HepG2 (cell line): ENCODE measurements around the gene RIPOR3. TPM values are rescaled to one million over a fixed set of nuclear protein-coding genes. Genes with fewer than 3 reads are reported as not detected.

Source experiments
- ATAC-seq: fragments of 200-7000 bp; cut with Tn5 transposase; 3 replicates; pipeline ENCODE4 v1.9.1; 2020; ENCODE audit warnings: mild to moderate bottlenecking, moderate library complexity
- BruUV-seq: library from RNA; stranded (reverse); fragments of 400-500 nt; replicated peaks from 2 replicates; lab custom pipeline; 2021; lab: Mats Ljungman, UMichigan
- CTCF ChIA-PET: fragments of 300-600 bp; formaldehyde crosslinking; extraction: SDS; loops from one replicate; lab custom pipeline; 2021; ENCODE audit warnings: low total read pairs, inconsistent platforms, low intra/inter-chr PET ratio; lab: Yijun Ruan, JAX
- POLR2A ChIA-PET: fragments of 350-600 bp; sonication (Branson Sonifier 250); formaldehyde crosslinking; loops from one replicate; lab custom pipeline; 2020; ENCODE audit warnings: antibody characterized with exemption, inconsistent platforms; lab: Yijun Ruan, JAX
- DNase-seq: peaks from one replicate; pipeline ENCODE4 v3.0.0-alpha.2; 2015; ENCODE audit warnings: low spot score
- FAIRE-seq: peaks from 3 replicates; lab custom pipeline; 2011; peaks lifted over from hg19 to GRCh38; lab: Jason Lieb, UNC
- H2AFZ ChIP-seq: one replicate; pipeline ENCODE4 v1.6.1; 2011; ENCODE audit warnings: low read length, inconsistent platforms
- H3K27ac ChIP-seq: fragments of 300-600 bp; 3 replicates; pipeline ENCODE4 v1.8.0; 2011; ENCODE audit warnings: mixed run types, mild to moderate bottlenecking, mixed read lengths, low read length, inconsistent platforms; ENCODE audit not compliant: insufficient read depth; ENCODE audit errors: extremely low read length
- H3K27me3 ChIP-seq, 2 experiments: fragments of 200-600 bp in 1 of 2; 2 replicates in 1 of 2; 3 replicates in 1 of 2; pipeline versions ENCODE4 v1.6.0 to v1.8.0; 2011; ENCODE audit warnings: low read length in 2 of 2, mild to moderate bottlenecking in 2 of 2, moderate library complexity in 2 of 2, inconsistent platforms in 1 of 2; ENCODE audit not compliant: insufficient read depth in 2 of 2, control insufficient read depth in 1 of 2
- H3K36me3 ChIP-seq, 2 experiments: fragments of 200-600 bp in 1 of 2; replicated peaks in 1 of 2; 2 replicates in 1 of 2; 3 replicates in 1 of 2; pipeline versions ENCODE4 v1.5.1 to v1.8.0; 2011; ENCODE audit warnings: low read length in 2 of 2, inconsistent platforms in 1 of 2; ENCODE audit not compliant: insufficient read depth in 2 of 2, control insufficient read depth in 1 of 2
- H3K4me1 ChIP-seq: 2 replicates; pipeline ENCODE4 v1.5.1; 2012; ENCODE audit warnings: low read length, inconsistent platforms; ENCODE audit not compliant: insufficient read depth
- H3K4me2 ChIP-seq: 2 replicates; pipeline ENCODE4 v1.6.0; 2011; ENCODE audit warnings: low read depth, low read length, inconsistent platforms
- H3K4me3 ChIP-seq, 3 experiments: fragments of 200-600 bp in 1 of 3; sonication (generic), shearing (Covaris generic) in 1 of 3; replicated peaks in 1 of 3; 2 replicates each; pipeline ENCODE4 v1.5.1; 2011 to 2016; ENCODE audit warnings: low read length in 3 of 3, inconsistent platforms in 2 of 3, low read depth in 2 of 3, mild to moderate bottlenecking in 2 of 3, control low read depth in 1 of 3, mixed read lengths in 1 of 3; ENCODE audit not compliant: insufficient read depth in 1 of 3
- H3K79me2 ChIP-seq: one replicate; pipeline ENCODE4 v1.6.1; 2011; ENCODE audit warnings: low read length, inconsistent platforms; ENCODE audit not compliant: insufficient read depth
- H3K9ac ChIP-seq: 2 replicates; pipeline ENCODE4 v1.6.0; 2011; ENCODE audit warnings: mild to moderate bottlenecking, low read depth, low read length, inconsistent platforms; ENCODE audit not compliant: insufficient read depth
- H3K9me3 ChIP-seq: 2 replicates; pipeline ENCODE4 v1.5.1; 2012; ENCODE audit warnings: mild to moderate bottlenecking, low read length
- H4K20me1 ChIP-seq: 2 replicates; pipeline ENCODE4 v1.6.0; 2011; ENCODE audit warnings: inconsistent platforms, mild to moderate bottlenecking, low read length, moderate library complexity; ENCODE audit not compliant: insufficient read depth
- ZNF331 ChIP-seq: sonication (generic); formaldehyde crosslinking; IDR thresholded peaks from 2 replicates; pipeline ENCODE4 v1.4.0; 2020; ENCODE audit warnings: missing genetic modification reagents
- ZNF761 ChIP-seq: sonication (generic); formaldehyde crosslinking; conservative IDR thresholded peaks from 2 replicates; pipeline ENCODE4 v1.4.0; 2020; ENCODE audit warnings: mild to moderate bottlenecking, missing genetic modification reagents
- ZNF782 ChIP-seq: sonication (generic); formaldehyde crosslinking; IDR thresholded peaks from 2 replicates; pipeline ENCODE4 v1.4.0; 2020; ENCODE audit warnings: missing genetic modification reagents, mild to moderate bottlenecking, borderline replicate concordance
- WGBS: methylation state at CpG from one replicate; pipeline ENCODE4 v1.1.6; 2017; ENCODE audit warnings: low lambda C conversion rate; 5-methylcytosine and 5-hydroxymethylcytosine counted together
- in situ Hi-C: cut with HindIII; loops from 2 replicates; pipeline ENCODE4 v1.10.0; 2017; ENCODE audit warnings: low pct_unique_long_range_greater_than_20kb; ENCODE audit not compliant: extremely low pct_ligation_motif_present
- intact Hi-C: fragments of 100-400 bp; cut with micrococcal nuclease; formaldehyde crosslinking; loops from one replicate; pipeline ENCODE4 v1.10.0; 2022; ENCODE audit not compliant: unreplicated experiment
- polyA plus RNA-seq, 8 experiments: library from polyadenylated mRNA; depleted of rRNA in 3 of 8; stranded (reverse) in 7 of 8; unstranded in 1 of 8; fragments of >200 nt; fragmentation: Illumina TruSeq in 4 of 8; extraction: Trizol in 4 of 8; gene quantifications; 2 replicates each; pipeline versions ENCODE4 v1.2.1 to v1.2.3, GENCODE V29; 2011 to 2016; ENCODE audit warnings: low read depth in 4 of 8, missing spikeins in 1 of 8, mixed read lengths in 1 of 8; ENCODE audit not compliant: insufficient read depth in 1 of 8
- total RNA-seq, 5 experiments: library from RNA; depleted of rRNA; stranded (reverse); fragments of >200 nt; fragmentation: Illumina TruSeq; extraction: Trizol; gene quantifications; 2 replicates each; pipeline ENCODE4 v1.2.3, GENCODE V29; 2016; ENCODE audit warnings: low read depth in 1 of 5
- TF ChIP-seq, protein P1 (sequence below): sonication (generic); formaldehyde crosslinking; IDR thresholded peaks from 2 replicates; pipeline ENCODE4 v1.4.0; 2020; ENCODE audit warnings: missing genetic modification reagents, borderline replicate concordance
- TF ChIP-seq, protein P2 (sequence below): sonication (generic); formaldehyde crosslinking; IDR thresholded peaks from 2 replicates; pipeline ENCODE4 v1.4.0; 2020; ENCODE audit warnings: missing genetic modification reagents, borderline replicate concordance
- TF ChIP-seq, protein P3 (sequence below): IDR thresholded peaks from 2 replicates; pipeline ENCODE4 v1.6.1; 2016; ENCODE audit warnings: control low read depth

Gene RIPOR3
- total and polyA plus RNA-seq, 2 of the 13 experiments (the other 11 are each of a cell fraction or from before 2014, with no cell fraction given) = 0.18 TPM; not detected in 1

DNA sequence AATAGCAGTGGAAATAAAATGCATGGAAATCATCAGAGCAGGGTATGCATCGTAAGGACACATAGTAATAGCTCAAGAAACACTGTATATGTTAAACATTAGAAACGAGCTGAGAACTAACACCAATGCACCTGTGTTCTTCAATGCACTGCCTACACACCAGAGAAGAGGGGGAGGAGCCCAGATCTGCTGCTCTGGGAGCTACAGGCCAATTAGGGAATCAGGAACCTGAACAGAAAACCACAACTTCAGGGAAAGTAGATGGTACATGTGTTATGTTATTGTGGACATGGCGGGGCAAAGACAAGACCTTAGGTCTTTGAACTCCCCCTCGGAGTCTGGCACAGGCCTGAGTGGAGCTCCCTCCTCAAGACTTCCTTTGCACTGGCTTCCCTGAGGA is 39.7 kb downstream of the RIPOR3 start:
- TF ChIP-seq, protein P1, sequence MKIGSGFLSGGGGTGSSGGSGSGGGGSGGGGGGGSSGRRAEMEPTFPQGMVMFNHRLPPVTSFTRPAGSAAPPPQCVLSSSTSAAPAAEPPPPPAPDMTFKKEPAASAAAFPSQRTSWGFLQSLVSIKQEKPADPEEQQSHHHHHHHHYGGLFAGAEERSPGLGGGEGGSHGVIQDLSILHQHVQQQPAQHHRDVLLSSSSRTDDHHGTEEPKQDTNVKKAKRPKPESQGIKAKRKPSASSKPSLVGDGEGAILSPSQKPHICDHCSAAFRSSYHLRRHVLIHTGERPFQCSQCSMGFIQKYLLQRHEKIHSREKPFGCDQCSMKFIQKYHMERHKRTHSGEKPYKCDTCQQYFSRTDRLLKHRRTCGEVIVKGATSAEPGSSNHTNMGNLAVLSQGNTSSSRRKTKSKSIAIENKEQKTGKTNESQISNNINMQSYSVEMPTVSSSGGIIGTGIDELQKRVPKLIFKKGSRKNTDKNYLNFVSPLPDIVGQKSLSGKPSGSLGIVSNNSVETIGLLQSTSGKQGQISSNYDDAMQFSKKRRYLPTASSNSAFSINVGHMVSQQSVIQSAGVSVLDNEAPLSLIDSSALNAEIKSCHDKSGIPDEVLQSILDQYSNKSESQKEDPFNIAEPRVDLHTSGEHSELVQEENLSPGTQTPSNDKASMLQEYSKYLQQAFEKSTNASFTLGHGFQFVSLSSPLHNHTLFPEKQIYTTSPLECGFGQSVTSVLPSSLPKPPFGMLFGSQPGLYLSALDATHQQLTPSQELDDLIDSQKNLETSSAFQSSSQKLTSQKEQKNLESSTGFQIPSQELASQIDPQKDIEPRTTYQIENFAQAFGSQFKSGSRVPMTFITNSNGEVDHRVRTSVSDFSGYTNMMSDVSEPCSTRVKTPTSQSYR (CRISPR knock-in tag) = no peak
- TF ChIP-seq ZNF761 (CRISPR knock-in tag) (0 out of 2 replicates have a peak, but pooled peaks have one; percentile 25), ZNF782 (0 out of 2 replicates have a peak, but pooled peaks have one; percentile 22), ZNF331 (0 out of 2 replicates have a peak, but pooled peaks have one; percentile 17)
- TF ChIP-seq, protein P2, sequence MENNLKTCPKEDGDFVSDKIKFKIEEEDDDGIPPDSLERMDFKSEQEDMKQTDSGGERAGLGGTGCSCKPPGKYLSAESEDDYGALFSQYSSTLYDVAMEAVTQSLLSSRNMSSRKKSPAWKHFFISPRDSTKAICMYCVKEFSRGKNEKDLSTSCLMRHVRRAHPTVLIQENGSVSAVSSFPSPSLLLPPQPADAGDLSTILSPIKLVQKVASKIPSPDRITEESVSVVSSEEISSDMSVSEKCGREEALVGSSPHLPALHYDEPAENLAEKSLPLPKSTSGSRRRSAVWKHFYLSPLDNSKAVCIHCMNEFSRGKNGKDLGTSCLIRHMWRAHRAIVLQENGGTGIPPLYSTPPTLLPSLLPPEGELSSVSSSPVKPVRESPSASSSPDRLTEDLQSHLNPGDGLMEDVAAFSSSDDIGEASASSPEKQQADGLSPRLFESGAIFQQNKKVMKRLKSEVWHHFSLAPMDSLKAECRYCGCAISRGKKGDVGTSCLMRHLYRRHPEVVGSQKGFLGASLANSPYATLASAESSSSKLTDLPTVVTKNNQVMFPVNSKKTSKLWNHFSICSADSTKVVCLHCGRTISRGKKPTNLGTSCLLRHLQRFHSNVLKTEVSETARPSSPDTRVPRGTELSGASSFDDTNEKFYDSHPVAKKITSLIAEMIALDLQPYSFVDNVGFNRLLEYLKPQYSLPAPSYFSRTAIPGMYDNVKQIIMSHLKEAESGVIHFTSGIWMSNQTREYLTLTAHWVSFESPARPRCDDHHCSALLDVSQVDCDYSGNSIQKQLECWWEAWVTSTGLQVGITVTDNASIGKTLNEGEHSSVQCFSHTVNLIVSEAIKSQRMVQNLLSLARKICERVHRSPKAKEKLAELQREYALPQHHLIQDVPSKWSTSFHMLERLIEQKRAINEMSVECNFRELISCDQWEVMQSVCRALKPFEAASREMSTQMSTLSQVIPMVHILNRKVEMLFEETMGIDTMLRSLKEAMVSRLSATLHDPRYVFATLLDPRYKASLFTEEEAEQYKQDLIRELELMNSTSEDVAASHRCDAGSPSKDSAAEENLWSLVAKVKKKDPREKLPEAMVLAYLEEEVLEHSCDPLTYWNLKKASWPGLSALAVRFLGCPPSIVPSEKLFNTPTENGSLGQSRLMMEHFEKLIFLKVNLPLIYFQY (CRISPR knock-in tag) = no peak
- TF ChIP-seq, protein P3, sequence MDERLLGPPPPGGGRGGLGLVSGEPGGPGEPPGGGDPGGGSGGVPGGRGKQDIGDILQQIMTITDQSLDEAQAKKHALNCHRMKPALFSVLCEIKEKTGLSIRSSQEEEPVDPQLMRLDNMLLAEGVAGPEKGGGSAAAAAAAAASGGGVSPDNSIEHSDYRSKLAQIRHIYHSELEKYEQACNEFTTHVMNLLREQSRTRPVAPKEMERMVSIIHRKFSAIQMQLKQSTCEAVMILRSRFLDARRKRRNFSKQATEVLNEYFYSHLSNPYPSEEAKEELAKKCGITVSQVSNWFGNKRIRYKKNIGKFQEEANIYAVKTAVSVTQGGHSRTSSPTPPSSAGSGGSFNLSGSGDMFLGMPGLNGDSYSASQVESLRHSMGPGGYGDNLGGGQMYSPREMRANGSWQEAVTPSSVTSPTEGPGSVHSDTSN (CRISPR knock-in tag) = no peak
- FAIRE-seq (no peak), ATAC-seq (no peak), DNase-seq (no peak)
- Histone ChIP-seq H3K4me1 (peaks cover 44% of the 10 kb centered on the region), H3K36me3 (no peaks in the 10 kb centered on the region), H3K79me2 (no peaks in the 10 kb centered on the region), H3K27me3 (peaks cover 1 to 10% of the 10 kb centered on the region in 2 experiments; a peak in 2 of 5 replicates), H3K9ac (no peak overlapping the region), H3K9me3 (peaks cover under 1% of the 10 kb centered on the region), H3K4me3 (no peak overlapping the region), H4K20me1 (no peaks in the 10 kb centered on the region), H2AFZ (no peak overlapping the region), H3K4me2 (no peak overlapping the region), H3K27ac (no peak overlapping the region)
- POLR2A ChIA-PET = no interaction called here
- in situ Hi-C loops = no loop called here
- intact Hi-C loops = no loop called here
- CTCF ChIA-PET = no interaction called here
- BruUV-seq = no TSS peak
- 37% methylated on average over 4 of the region's 4 CpGs for WGBS
